Spleen (tissue), 7 donors: Measurements from ENCODE around the gene BCL11B.

ENCODE experiments used
- POLR2A ChIP-seq, 3 donors: fragments of 450-650 bp; IDR thresholded peaks; one replicate each; pipeline ENCODE4 v1.5.1; 2017; ENCODE audit warnings: antibody characterized with exemption in 3 of 3, mild to moderate bottlenecking in 1 of 3
- TF ChIP-seq, protein P1 (sequence below), 11 experiments: fragments of 200-600 bp in 7 of 11; fragments of 450-650 bp in 4 of 11; sonication (generic) in 4 of 11; IDR thresholded peaks in 8 of 11; conservative IDR thresholded peaks in 3 of 11; 1 replicate in 7 of 11; 2 replicates in 4 of 11; pipeline versions ENCODE4 v1.4.0 to v1.8.0; 2016 to 2021; ENCODE audit warnings: antibody characterized with exemption in 11 of 11, inconsistent platforms in 4 of 11, mild to moderate bottlenecking in 1 of 11
- donor health status: DM: no; HTN: no; CAD: no; lungs with moderate emphysema.
- donor health status: DM: no; HTN: no; CAD: no.
- donor health status: DM: no; HTN: no; CAD: no.

DNA sequence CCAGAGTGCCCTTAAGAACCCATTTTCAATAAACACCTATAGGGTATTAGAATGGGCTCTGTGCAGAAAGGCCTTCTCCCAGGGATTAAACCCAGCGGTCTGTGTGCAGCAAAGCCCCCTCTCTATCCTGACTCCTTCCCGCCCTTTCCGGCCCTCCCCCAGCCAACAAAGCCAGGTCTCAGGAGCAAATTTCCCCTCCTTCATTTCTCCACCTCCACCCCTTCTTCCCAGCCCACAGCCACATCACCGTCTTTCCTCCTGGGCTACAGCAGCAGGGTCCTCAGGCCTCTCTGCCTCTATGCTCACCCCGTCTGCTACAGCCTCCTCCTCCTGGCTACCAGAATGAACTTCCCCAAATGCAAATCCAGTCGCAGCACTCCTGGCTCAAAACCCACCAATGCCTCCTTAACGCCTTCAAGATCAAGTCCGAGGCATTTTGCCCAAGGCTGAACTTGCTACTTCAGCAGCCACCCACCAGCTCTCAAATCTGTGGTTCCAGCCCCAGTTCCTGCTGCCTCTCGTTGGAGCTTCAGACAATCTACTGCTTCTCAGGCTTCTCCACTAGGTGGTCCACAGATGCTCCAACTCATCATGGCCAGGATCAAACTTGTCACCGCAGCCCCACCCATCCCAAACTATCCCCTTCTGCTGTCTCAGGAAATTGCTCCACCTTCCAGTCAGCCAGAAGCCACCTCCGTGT lies 134.8 kb downstream of the BCL11B start:
- TF ChIP-seq, protein P1, sequence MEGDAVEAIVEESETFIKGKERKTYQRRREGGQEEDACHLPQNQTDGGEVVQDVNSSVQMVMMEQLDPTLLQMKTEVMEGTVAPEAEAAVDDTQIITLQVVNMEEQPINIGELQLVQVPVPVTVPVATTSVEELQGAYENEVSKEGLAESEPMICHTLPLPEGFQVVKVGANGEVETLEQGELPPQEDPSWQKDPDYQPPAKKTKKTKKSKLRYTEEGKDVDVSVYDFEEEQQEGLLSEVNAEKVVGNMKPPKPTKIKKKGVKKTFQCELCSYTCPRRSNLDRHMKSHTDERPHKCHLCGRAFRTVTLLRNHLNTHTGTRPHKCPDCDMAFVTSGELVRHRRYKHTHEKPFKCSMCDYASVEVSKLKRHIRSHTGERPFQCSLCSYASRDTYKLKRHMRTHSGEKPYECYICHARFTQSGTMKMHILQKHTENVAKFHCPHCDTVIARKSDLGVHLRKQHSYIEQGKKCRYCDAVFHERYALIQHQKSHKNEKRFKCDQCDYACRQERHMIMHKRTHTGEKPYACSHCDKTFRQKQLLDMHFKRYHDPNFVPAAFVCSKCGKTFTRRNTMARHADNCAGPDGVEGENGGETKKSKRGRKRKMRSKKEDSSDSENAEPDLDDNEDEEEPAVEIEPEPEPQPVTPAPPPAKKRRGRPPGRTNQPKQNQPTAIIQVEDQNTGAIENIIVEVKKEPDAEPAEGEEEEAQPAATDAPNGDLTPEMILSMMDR (IDR thresholded peaks at IDR 0.05 in 8 of 11, conservative IDR thresholded peaks at IDR 0.05 in 3 of 11) = no peak
- TF ChIP-seq POLR2A (IDR thresholded peaks at IDR 0.05) = no peak
